Measurements from ENCODE around the gene LIMCH1. TPM values are rescaled to one million over a fixed set of nuclear protein-coding genes. Genes with fewer than 3 reads are reported as not detected.

LIMCH1 gene
- total and polyA plus RNA-seq, 3 donors from 2014 or later = 14.0 to 20.9 (median 18.6) TPM

DNA sequence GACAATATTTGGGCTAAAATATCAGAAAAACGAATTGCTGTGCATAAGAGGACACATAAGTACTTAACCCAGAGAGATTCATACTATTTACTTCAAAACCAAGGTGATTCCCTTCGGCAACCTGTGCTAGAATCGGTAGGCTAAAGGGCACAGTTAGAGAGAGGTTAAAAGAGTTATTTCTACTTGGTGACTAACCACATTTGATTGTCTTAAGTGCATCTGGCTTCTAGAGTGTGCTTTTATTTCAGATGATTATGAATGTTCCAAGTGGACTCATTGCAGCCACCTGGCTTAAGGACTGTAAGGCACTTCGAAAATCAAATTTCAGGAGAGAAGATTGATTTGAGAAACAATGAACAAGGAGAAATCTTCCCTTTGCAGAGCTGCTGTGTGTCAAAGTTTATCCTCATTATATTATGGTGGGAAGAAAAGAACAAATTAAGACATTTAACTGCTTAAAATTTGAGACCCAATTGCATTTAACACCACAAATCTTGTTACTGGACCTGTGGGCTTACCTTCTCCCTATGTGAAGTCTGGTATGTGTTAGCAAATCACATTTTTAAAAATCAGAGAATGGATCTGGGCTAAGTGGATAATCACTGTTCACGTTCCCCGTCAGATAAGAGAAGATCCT, 176.5 kb downstream of the LIMCH1 start:
- Histone ChIP-seq H3K27me3 (no peaks in the 10 kb centered on the region), H3K9me3 (no peaks in the 10 kb centered on the region), H3K36me3 (ENCODE audit: low read depth, missing control alignments) (no peaks in the 10 kb centered on the region), H3K4me1 (no peaks in the 10 kb centered on the region), H3K27ac (no peak overlapping the region), H3K4me3 (no peak overlapping the region)
- DNase-seq = no peak
- TF ChIP-seq, protein P1, sequence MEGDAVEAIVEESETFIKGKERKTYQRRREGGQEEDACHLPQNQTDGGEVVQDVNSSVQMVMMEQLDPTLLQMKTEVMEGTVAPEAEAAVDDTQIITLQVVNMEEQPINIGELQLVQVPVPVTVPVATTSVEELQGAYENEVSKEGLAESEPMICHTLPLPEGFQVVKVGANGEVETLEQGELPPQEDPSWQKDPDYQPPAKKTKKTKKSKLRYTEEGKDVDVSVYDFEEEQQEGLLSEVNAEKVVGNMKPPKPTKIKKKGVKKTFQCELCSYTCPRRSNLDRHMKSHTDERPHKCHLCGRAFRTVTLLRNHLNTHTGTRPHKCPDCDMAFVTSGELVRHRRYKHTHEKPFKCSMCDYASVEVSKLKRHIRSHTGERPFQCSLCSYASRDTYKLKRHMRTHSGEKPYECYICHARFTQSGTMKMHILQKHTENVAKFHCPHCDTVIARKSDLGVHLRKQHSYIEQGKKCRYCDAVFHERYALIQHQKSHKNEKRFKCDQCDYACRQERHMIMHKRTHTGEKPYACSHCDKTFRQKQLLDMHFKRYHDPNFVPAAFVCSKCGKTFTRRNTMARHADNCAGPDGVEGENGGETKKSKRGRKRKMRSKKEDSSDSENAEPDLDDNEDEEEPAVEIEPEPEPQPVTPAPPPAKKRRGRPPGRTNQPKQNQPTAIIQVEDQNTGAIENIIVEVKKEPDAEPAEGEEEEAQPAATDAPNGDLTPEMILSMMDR (IDR thresholded peaks at IDR 0.05) = no peak
- TF ChIP-seq POLR2A (IDR thresholded peaks at IDR 0.05) = no peak
- intact Hi-C loops (cut with DNase I; ENCODE audit: low total_unique reads) = no loop called here
- WGBS, 2 donors = 85 to 87% methylated on average over 6 of the region's 6 CpGs

DNA sequence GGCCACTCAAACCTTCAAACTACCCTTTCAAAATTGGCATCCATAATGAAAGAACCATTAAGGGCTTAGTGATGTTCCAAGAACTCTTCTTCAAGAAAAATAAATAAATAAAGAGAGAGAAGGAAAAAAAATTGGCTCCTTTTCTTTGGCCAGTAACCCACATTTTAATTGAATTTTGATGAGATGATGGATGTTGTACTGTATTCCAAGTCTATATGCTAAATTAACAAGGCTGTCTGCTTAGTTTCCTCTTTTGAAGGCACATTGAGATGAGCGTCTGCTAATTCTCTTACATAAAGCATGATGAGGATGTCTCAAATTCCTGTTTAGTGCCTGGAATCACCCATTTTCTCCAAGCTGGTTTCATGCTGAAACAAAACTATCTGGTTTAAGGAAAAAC, 177.2 kb downstream of the LIMCH1 start:
- TF ChIP-seq, protein P1 (IDR thresholded peaks at IDR 0.05) = no peak
- TF ChIP-seq POLR2A (IDR thresholded peaks at IDR 0.05) = no peak
- Histone ChIP-seq H3K27me3 (no peaks in the 10 kb centered on the region), H3K27ac (no peak overlapping the region), H3K9me3 (no peaks in the 10 kb centered on the region), H3K36me3 (ENCODE audit: low read depth, missing control alignments) (no peaks in the 10 kb centered on the region), H3K4me1 (no peaks in the 10 kb centered on the region), H3K4me3 (no peak overlapping the region)
- 78 to 82% methylated on average over 1 of the region's 1 CpG for whole genome bisulfite sequencing, 2 donors
- intact Hi-C loops (cut with DNase I; ENCODE audit: low total_unique reads) = no loop called here
- DNase-seq = no peak

DNA sequence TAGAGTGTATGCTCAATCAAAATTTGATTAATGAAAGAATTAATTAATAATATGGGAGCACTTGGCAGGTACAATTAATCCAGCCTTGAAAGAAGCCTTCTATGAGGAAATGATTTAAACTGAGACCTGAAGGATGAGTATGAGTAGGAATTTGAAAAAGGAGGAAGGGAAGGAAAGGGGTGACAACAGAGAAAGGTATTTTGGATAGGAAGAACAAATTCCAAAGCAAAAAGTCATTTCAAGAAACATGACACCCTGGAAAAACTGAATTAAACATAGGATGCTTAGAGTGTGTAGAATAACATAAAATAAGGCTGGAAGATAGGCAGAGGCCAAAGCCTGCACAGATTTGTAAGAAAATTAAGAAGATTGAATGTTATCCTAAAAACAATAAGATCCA, 180.9 kb downstream of the LIMCH1 start:
- intact Hi-C loops (cut with DNase I; ENCODE audit: low total_unique reads) = no loop called here
- TF ChIP-seq, protein P1 (IDR thresholded peaks at IDR 0.05) = no peak
- TF ChIP-seq POLR2A (IDR thresholded peaks at IDR 0.05) = no peak

DNA sequence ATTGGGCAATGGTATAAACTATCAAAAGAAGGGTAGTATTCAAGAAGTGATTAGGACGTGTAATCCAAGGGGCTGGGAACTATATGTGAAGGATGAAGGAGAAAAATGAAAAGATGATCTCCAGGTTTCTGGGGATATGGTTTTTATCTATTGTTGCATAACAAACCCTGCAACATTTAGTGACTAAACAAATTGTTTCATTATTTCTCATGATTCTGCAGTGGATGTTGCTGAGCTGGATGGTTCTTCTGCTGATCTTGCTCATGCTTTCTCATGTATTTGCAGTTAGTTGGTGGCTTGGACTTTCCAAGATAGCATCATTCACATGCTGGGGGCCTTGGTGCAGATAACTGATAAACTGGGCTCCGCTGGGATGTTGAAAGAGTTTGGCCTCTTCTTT, 181.5 kb downstream of the LIMCH1 start:
- H3K27me3 ChIP-seq = no peaks in the 10 kb centered on the region
- H3K27ac ChIP-seq = no peak overlapping the region
- no peaks in the 10 kb centered on the region for H3K4me1 ChIP-seq
- H3K9me3 ChIP-seq = no peaks in the 10 kb centered on the region
- 90 to 91% methylated on average over 2 of the region's 2 CpGs for WGBS, 2 donors
- H3K4me3 ChIP-seq = no peak overlapping the region
- no peak for DNase-seq
- intact Hi-C loops (cut with DNase I; ENCODE audit: low total_unique reads) = no loop called here
- H3K36me3 ChIP-seq (ENCODE audit: low read depth, missing control alignments) = no peaks in the 10 kb centered on the region
- TF ChIP-seq POLR2A (IDR thresholded peaks at IDR 0.05) = no peak
- TF ChIP-seq, protein P1 (IDR thresholded peaks at IDR 0.05) = no peak

More for the DNA sequence above, 180.9 kb downstream of the LIMCH1 start:
- Histone ChIP-seq H3K27me3 (no peaks in the 10 kb centered on the region), H3K4me1 (no peaks in the 10 kb centered on the region), H3K4me3 (no peak overlapping the region), H3K9me3 (no peaks in the 10 kb centered on the region), H3K27ac (no peak overlapping the region), H3K36me3 (ENCODE audit: low read depth, missing control alignments) (no peaks in the 10 kb centered on the region)
- DNase-seq = no peak

DNA sequence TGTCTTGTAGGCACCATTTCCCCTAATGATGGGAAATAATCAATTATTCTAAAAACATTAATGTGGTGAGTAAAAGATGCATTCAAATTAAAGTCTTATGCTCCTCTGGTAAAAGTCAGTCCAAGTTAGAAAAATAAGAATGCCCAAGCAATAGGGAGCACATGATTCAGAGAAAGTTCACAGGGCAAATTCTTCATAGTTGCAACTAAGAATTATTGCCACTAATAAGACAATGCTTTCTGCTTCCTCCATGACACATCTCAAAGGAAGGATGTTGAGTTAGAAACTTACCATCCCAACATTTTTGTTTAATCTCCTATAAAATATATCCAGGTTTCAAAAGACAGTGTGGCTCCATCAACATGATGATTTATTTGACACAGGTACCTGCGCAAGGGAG, 184.2 kb downstream of the LIMCH1 start:
- Histone ChIP-seq H3K4me3 (no peak overlapping the region), H3K4me1 (no peaks in the 10 kb centered on the region), H3K36me3 (ENCODE audit: low read depth, missing control alignments) (no peaks in the 10 kb centered on the region), H3K9me3 (no peaks in the 10 kb centered on the region), H3K27ac (no peak overlapping the region), H3K27me3 (no peaks in the 10 kb centered on the region)
- 100% methylated on average over 1 of the region's 1 CpG for WGBS, 2 donors
- no peak for DNase-seq
- intact Hi-C loops (cut with DNase I; ENCODE audit: low total_unique reads) = no loop called here
- TF ChIP-seq, protein P1 (IDR thresholded peaks at IDR 0.05) = no peak

Data from testis (tissue), 3 donors.